Skeletal muscle tissue (tissue), 4 donors: ENCODE data around the gene TMEM271. TPM values are rescaled to one million over a fixed set of nuclear protein-coding genes. Genes with fewer than 3 reads are reported as not detected.
"Not testable (repeated sequence)": the region's sequence is repeated elsewhere in the genome, so short reads cannot be mapped to it uniquely, and the experiment has no call there.

Experiments
- H3K27ac ChIP-seq: one replicate; pipeline ENCODE4 v1.7.0; 2013; ENCODE audit warnings: mild to moderate bottlenecking, low read depth, low read length, inconsistent platforms
- H3K27me3 ChIP-seq, 3 donors: one replicate each; pipeline ENCODE4 v1.7.0; 2013; ENCODE audit warnings: low read length in 3 of 3; ENCODE audit not compliant: control insufficient read depth in 3 of 3, insufficient read depth in 3 of 3
- H3K36me3 ChIP-seq, 3 donors: one replicate each; pipeline ENCODE4 v1.7.0; 2013; ENCODE audit warnings: low read length in 3 of 3; ENCODE audit not compliant: control insufficient read depth in 3 of 3, insufficient read depth in 3 of 3
- H3K4me1 ChIP-seq, 3 donors: one replicate each; pipeline ENCODE4 v1.7.0; 2013; ENCODE audit warnings: low read length in 3 of 3, mild to moderate bottlenecking in 3 of 3; ENCODE audit not compliant: control insufficient read depth in 3 of 3, insufficient read depth in 3 of 3
- H3K4me3 ChIP-seq, 3 donors: one replicate each; pipeline ENCODE4 v1.7.0; 2013; ENCODE audit warnings: low read length in 3 of 3
- H3K9ac ChIP-seq, 3 donors: one replicate each; pipeline ENCODE4 v1.7.0; 2013; ENCODE audit warnings: low read length in 3 of 3, mild to moderate bottlenecking in 3 of 3, moderate library complexity in 2 of 3, low read depth in 1 of 3
- H3K9me3 ChIP-seq, 3 donors: one replicate each; pipeline ENCODE4 v1.7.0; 2013; ENCODE audit warnings: low read length in 3 of 3; ENCODE audit not compliant: control insufficient read depth in 3 of 3
- total RNA-seq: library from RNA; depleted of rRNA; stranded (reverse); fragments of >200 nt; gene quantifications from one replicate; pipeline ENCODE4 v1.2.3, GENCODE V29; 2014
- donor health status: Osteomylitis.

The TMEM271 gene
- total RNA-seq, 1 donor from 2014 or later: not detected

GRCh38 chr4:565614-566013, 10.5 kb downstream of the TMEM271 start:
- H3K4me3 ChIP-seq, H3K9me3 ChIP-seq, H3K27ac ChIP-seq, H3K9ac ChIP-seq, H3K36me3 ChIP-seq, H3K4me1 ChIP-seq: not testable (repeated sequence)
- peaks cover 14 to 21% (median 17%) of the 10 kb centered on the region in 3 donors for H3K27me3 ChIP-seq

GRCh38 chr4:562458-562857, 13.6 kb downstream of the TMEM271 start:
- not testable (repeated sequence) for H3K36me3 ChIP-seq, H3K9ac ChIP-seq, H3K27ac ChIP-seq, H3K27me3 ChIP-seq, H3K4me1 ChIP-seq, H3K9me3 ChIP-seq, H3K4me3 ChIP-seq

GRCh38 chr4:561426-561825, 14.7 kb downstream of the TMEM271 start:
- Histone ChIP-seq H3K36me3 (no peaks in the 10 kb centered on the region), H3K4me1 (no peaks in the 10 kb centered on the region), H3K9ac (no peak overlapping the region), H3K27ac (no peak overlapping the region), H3K9me3 (no peaks in the 10 kb centered on the region), H3K27me3 (no peaks in the 10 kb centered on the region), H3K4me3 (no peak overlapping the region)

GRCh38 chr4:560731-561291, 15.3 kb downstream of the TMEM271 start:
- Histone ChIP-seq H3K4me1 (no peaks in the 10 kb centered on the region), H3K27ac (no peak overlapping the region), H3K36me3 (no peaks in the 10 kb centered on the region), H3K27me3 (no peaks in the 10 kb centered on the region), H3K4me3 (no peak overlapping the region), H3K9ac (no peak overlapping the region), H3K9me3 (no peaks in the 10 kb centered on the region)

GRCh38 chr4:560061-560460, 16.0 kb downstream of the TMEM271 start:
- Histone ChIP-seq H3K36me3 (no peaks in the 10 kb centered on the region), H3K27me3 (peaks cover 0 to 4% (median 0%) of the 10 kb centered on the region in 3 donors), H3K4me3 (no peak overlapping the region), H3K9me3 (no peaks in the 10 kb centered on the region), H3K9ac (no peak overlapping the region), H3K4me1 (no peaks in the 10 kb centered on the region), H3K27ac (no peak overlapping the region)

GRCh38 chr4:555566-556275, 20.4 kb downstream of the TMEM271 start:
- peaks cover 0 to 4% (median 0%) of the 10 kb centered on the region in 3 donors for H3K27me3 ChIP-seq
- no peaks in the 10 kb centered on the region for H3K4me1 ChIP-seq
- no peak overlapping the region for H3K4me3 ChIP-seq
- no peak overlapping the region for H3K27ac ChIP-seq
- no peaks in the 10 kb centered on the region for H3K9me3 ChIP-seq
- H3K36me3 ChIP-seq: no peaks in the 10 kb centered on the region
- H3K9ac ChIP-seq: no peak overlapping the region

- not testable (repeated sequence) for H3K36me3 ChIP-seq, H3K9ac ChIP-seq, H3K27me3 ChIP-seq
These were observed 21.2 kb downstream of the TMEM271 start for GRCh38 chr4:554793-555320.

GRCh38 chr4:552019-552418, 24.1 kb downstream of the TMEM271 start:
- no peaks in the 10 kb centered on the region for H3K4me1 ChIP-seq
- no peaks in the 10 kb centered on the region for H3K9me3 ChIP-seq
- peaks cover 0 to 4% (median 0%) of the 10 kb centered on the region in 3 donors for H3K27me3 ChIP-seq
- no peak overlapping the region for H3K27ac ChIP-seq
- no peak overlapping the region for H3K9ac ChIP-seq
- no peaks in the 10 kb centered on the region for H3K36me3 ChIP-seq
- no peak overlapping the region for H3K4me3 ChIP-seq

More at GRCh38 chr4:554793-555320, 21.2 kb downstream of the TMEM271 start:
- not testable (repeated sequence) for H3K4me1 ChIP-seq, H3K9me3 ChIP-seq, H3K4me3 ChIP-seq, H3K27ac ChIP-seq

GRCh38 chr4:550268-550667, 25.8 kb downstream of the TMEM271 start:
- H3K9me3 ChIP-seq, H3K27me3 ChIP-seq, H3K36me3 ChIP-seq, H3K4me1 ChIP-seq, H3K27ac ChIP-seq, H3K9ac ChIP-seq, H3K4me3 ChIP-seq: not testable (repeated sequence)

GRCh38 chr4:548976-549375, 27.1 kb downstream of the TMEM271 start:
- no peaks in the 10 kb centered on the region for H3K9me3 ChIP-seq
- H3K9ac ChIP-seq: no peak overlapping the region
- no peaks in the 10 kb centered on the region for H3K27me3 ChIP-seq
- no peak overlapping the region for H3K27ac ChIP-seq
- H3K4me3 ChIP-seq: no peak overlapping the region
- H3K4me1 ChIP-seq: no peaks in the 10 kb centered on the region
- no peaks in the 10 kb centered on the region for H3K36me3 ChIP-seq
